Activated CD8-positive, alpha-beta memory T cell treated with anti-CD3 and anti-CD28 coated beads, Interleukin-2, amount 50 U/mL, for 1 hour (primary cell): Measurements from ENCODE around the gene SLC22A23.
A peak's percentile ranks its signal among the peaks of the same experiment; 100 is the strongest.
"Not testable (repeated sequence)": the region's sequence is repeated elsewhere in the genome, so short reads cannot be mapped to it uniquely, and the experiment has no call there.

Experiments used
- DNase-seq: peaks from one replicate; pipeline ENCODE4 v3.0.0-alpha.2; 2020; ENCODE audit errors: extremely low read depth

SLC22A23 gene

GRCh38 chr6:3265671-3266070 lies 191.2 kb downstream of the SLC22A23 start:
- DNase-seq = no peak

- no peak for DNase-seq
Observed at GRCh38 chr6:3264356-3264755, 192.5 kb downstream of the SLC22A23 start.

GRCh38 chr6:3263096-3263495 lies 193.8 kb downstream of the SLC22A23 start:
- DNase-seq = no peak

GRCh38 chr6:3261921-3262320 lies 194.9 kb downstream of the SLC22A23 start:
- DNase-seq = no peak

- DNase-seq = no peak
Observed at GRCh38 chr6:3261518-3261820, 195.4 kb downstream of the SLC22A23 start.

- DNase-seq = no peak
Observed at GRCh38 chr6:3260772-3261517, 195.9 kb downstream of the SLC22A23 start.

GRCh38 chr6:3260296-3260695 lies 196.6 kb downstream of the SLC22A23 start:
- DNase-seq = no peak

GRCh38 chr6:3259491-3259958 lies 197.3 kb downstream of the SLC22A23 start:
- no peak for DNase-seq

- peak; percentile 71 for DNase-seq
Observed at GRCh38 chr6:3258720-3259490, 197.9 kb downstream of the SLC22A23 start, which contains the start of gene PSMG4. TSS of gene PSMG4 (plus strand) at chr6:3258947. CDS start at chr6:3259023, 76 bp downstream.

- no peak for DNase-seq
Observed at GRCh38 chr6:3258201-3258600, 198.6 kb downstream of the SLC22A23 start.

GRCh38 chr6:3253597-3253961 lies 203.3 kb downstream of the SLC22A23 start:
- no peak for DNase-seq

- no peak for DNase-seq
Observed at GRCh38 chr6:3252861-3253596, 203.8 kb downstream of the SLC22A23 start.

GRCh38 chr6:3252369-3252768 lies 204.5 kb downstream of the SLC22A23 start:
- no peak for DNase-seq

- peak; percentile 31 for DNase-seq
Observed at GRCh38 chr6:3251462-3252314, 205.2 kb downstream of the SLC22A23 start.

GRCh38 chr6:3250231-3250675 lies 206.6 kb downstream of the SLC22A23 start:
- no peak for DNase-seq

- DNase-seq = no peak
Observed at GRCh38 chr6:3249821-3250220, 207.0 kb downstream of the SLC22A23 start.

- no peak for DNase-seq
Observed at GRCh38 chr6:3247255-3248146, 209.3 kb downstream of the SLC22A23 start.

GRCh38 chr6:3245216-3245615 lies 211.6 kb downstream of the SLC22A23 start:
- DNase-seq = no peak

- not testable (repeated sequence) for DNase-seq
Observed at GRCh38 chr6:3244832-3245161, 212.1 kb downstream of the SLC22A23 start.

- DNase-seq = no peak
Observed at GRCh38 chr6:3244003-3244831, 212.6 kb downstream of the SLC22A23 start.
